A673 (cell line): ENCODE data around the gene PALMD. TPM values are rescaled to one million over a fixed set of nuclear protein-coding genes. Genes with fewer than 3 reads are reported as not detected.

Experiments
- BruUV-seq: library from RNA; stranded (reverse); fragments of 400-500 nt; replicated peaks from 2 replicates; lab custom pipeline; 2021; lab: Mats Ljungman, UMichigan
- CTCF ChIA-PET: fragments of 300-600 bp; sonication (Branson Sonifier 250); formaldehyde crosslinking; loops from one replicate; lab custom pipeline; 2022; ENCODE audit warnings: antibody characterized with exemption; lab: Charles Lee
- POLR2A ChIA-PET: fragments of 300-600 bp; sonication (Branson Sonifier 250); formaldehyde crosslinking; loops from one replicate; lab custom pipeline; 2022; ENCODE audit warnings: antibody characterized with exemption; ENCODE audit not compliant: low non-redundant PET; lab: Charles Lee
- DNase-seq: peaks from one replicate; pipeline ENCODE4 v3.0.0-alpha.2; 2015; ENCODE audit warnings: low spot score
- H3K27ac ChIP-seq: fragments of 200-600 bp; sonication (generic); 2 replicates; pipeline ENCODE4 v1.5.1; 2016; ENCODE audit warnings: mixed run types, low read depth, mild to moderate bottlenecking, mixed read lengths, antibody characterized with exemption, low read length; ENCODE audit not compliant: poor library complexity, severe bottlenecking
- H3K27me3 ChIP-seq: fragments of 200-600 bp; sonication (generic); replicated peaks from 2 replicates; pipeline ENCODE4 v1.6.1; 2017; ENCODE audit warnings: mixed run types, low read depth, mild to moderate bottlenecking, mixed read lengths, antibody characterized with exemption, low read length; ENCODE audit not compliant: insufficient read depth, poor library complexity
- H3K36me3 ChIP-seq: fragments of 200-600 bp; sonication (generic); 2 replicates; pipeline ENCODE4 v1.6.1; 2016; ENCODE audit warnings: mixed run types, mild to moderate bottlenecking, mixed read lengths, antibody characterized with exemption, low read length; ENCODE audit not compliant: insufficient read depth, poor library complexity, severe bottlenecking
- H3K4me1 ChIP-seq: fragments of 200-600 bp; sonication (generic); 2 replicates; pipeline ENCODE4 v1.6.1; 2017; ENCODE audit warnings: mixed run types, mild to moderate bottlenecking, mixed read lengths, antibody characterized with exemption, low read length; ENCODE audit not compliant: insufficient read depth, poor library complexity, severe bottlenecking
- H3K4me3 ChIP-seq: fragments of 200-600 bp; sonication (generic); 2 replicates; pipeline ENCODE4 v1.5.1; 2016; ENCODE audit warnings: low read depth, mixed run types, mild to moderate bottlenecking, mixed read lengths, low read length; ENCODE audit not compliant: poor library complexity, severe bottlenecking
- H3K9me3 ChIP-seq: fragments of 200-600 bp; sonication (generic); 2 replicates; pipeline ENCODE4 v1.6.1; 2016; ENCODE audit warnings: mixed run types, low read depth, mild to moderate bottlenecking, mixed read lengths, antibody characterized with exemption, low read length; ENCODE audit not compliant: poor library complexity, severe bottlenecking
- CTCF ChIP-seq: fragments of 300-800, 200-600 bp; sonication (generic); conservative IDR thresholded peaks from 2 replicates; pipeline ENCODE4 v1.5.1; 2017; ENCODE audit warnings: low read depth, mild to moderate bottlenecking, antibody characterized with exemption, low read length, moderate library complexity, mixed read lengths
- EZH2 ChIP-seq: fragments of 200-600 bp; sonication (generic); IDR thresholded peaks from 2 replicates; pipeline ENCODE4 v1.6.1; 2017; ENCODE audit warnings: borderline replicate concordance, low read depth, mild to moderate bottlenecking, mixed read lengths, antibody characterized with exemption, low read length; ENCODE audit not compliant: poor library complexity, severe bottlenecking
- intact Hi-C: fragments of 100-400 bp; cut with micrococcal nuclease; formaldehyde crosslinking; loops from one replicate; pipeline ENCODE4 v1.10.0; 2022; ENCODE audit not compliant: unreplicated experiment
- total RNA-seq: library from RNA; stranded (reverse); gene quantifications from 2 replicates; pipeline ENCODE4 v1.2.3, GENCODE V29; 2021

PALMD gene
- total RNA-seq, 1 experiment from 2014 or later = not detected

- Histone ChIP-seq H3K4me1 (no peaks in the 10 kb centered on the region), H3K27ac (no peak overlapping the region), H3K9me3 (no peaks in the 10 kb centered on the region), H3K4me3 (no peak overlapping the region), H3K27me3 (no peaks in the 10 kb centered on the region), H3K36me3 (no peaks in the 10 kb centered on the region)
- ChIA-PET POLR2A (no interaction called here), CTCF (no interaction called here)
- no peak for DNase-seq
- BruUV-seq = no TSS peak
- intact Hi-C loops = no loop called here
- TF ChIP-seq CTCF (no peak), EZH2 (no peak)
Observed at GRCh38 chr1:99670583-99670982, 24.7 kb downstream of the PALMD start.

GRCh38 chr1:99672038-99672437, 26.1 kb downstream of the PALMD start:
- BruUV-seq = no TSS peak
- intact Hi-C loops = no loop called here
- no peaks in the 10 kb centered on the region for H3K27me3 ChIP-seq
- POLR2A ChIA-PET = no interaction called here
- no peaks in the 10 kb centered on the region for H3K4me1 ChIP-seq
- no peak overlapping the region for H3K27ac ChIP-seq
- TF ChIP-seq CTCF = no peak
- TF ChIP-seq EZH2 = no peak
- CTCF ChIA-PET = no interaction called here
- DNase-seq = no peak
- no peaks in the 10 kb centered on the region for H3K9me3 ChIP-seq
- no peak overlapping the region for H3K4me3 ChIP-seq
- H3K36me3 ChIP-seq = no peaks in the 10 kb centered on the region

- TF ChIP-seq CTCF = no peak
- Histone ChIP-seq H3K27ac (no peak overlapping the region), H3K27me3 (no peaks in the 10 kb centered on the region), H3K36me3 (no peaks in the 10 kb centered on the region), H3K9me3 (no peaks in the 10 kb centered on the region), H3K4me3 (no peak overlapping the region), H3K4me1 (no peaks in the 10 kb centered on the region)
- POLR2A ChIA-PET = no interaction called here
- no TSS peak for BruUV-seq
- intact Hi-C loops = no loop called here
- CTCF ChIA-PET = no interaction called here
- DNase-seq = no peak
Observed at GRCh38 chr1:99672530-99673213, 26.8 kb downstream of the PALMD start.
